Mucosa of rectum (tissue), 2 donors: ENCODE measurements around the gene REEP1.
A peak's percentile ranks its signal among the peaks of the same experiment; 100 is the strongest.

ENCODE experiments used
- H3K27ac ChIP-seq, 2 donors: one replicate each; pipeline ENCODE4 v1.7.0; 2013; ENCODE audit warnings: inconsistent platforms in 2 of 2, low read depth in 2 of 2, low read length in 2 of 2
- H3K27me3 ChIP-seq, 2 donors: one replicate each; pipeline ENCODE4 v1.7.0; 2013; ENCODE audit warnings: low read length in 2 of 2; ENCODE audit not compliant: control insufficient read depth in 2 of 2, insufficient read depth in 2 of 2
- H3K36me3 ChIP-seq, 2 donors: one replicate each; pipeline ENCODE4 v1.7.0; 2013; ENCODE audit warnings: low read length in 2 of 2; ENCODE audit not compliant: control insufficient read depth in 2 of 2, insufficient read depth in 2 of 2
- H3K4me1 ChIP-seq, 2 donors: one replicate each; pipeline ENCODE4 v1.7.0; 2013; ENCODE audit warnings: low read length in 2 of 2, mild to moderate bottlenecking in 1 of 2; ENCODE audit not compliant: control insufficient read depth in 2 of 2, insufficient read depth in 2 of 2
- H3K4me3 ChIP-seq, 2 donors: one replicate each; pipeline ENCODE4 v1.7.0; 2013; ENCODE audit warnings: low read length in 2 of 2
- H3K9ac ChIP-seq, 2 donors: one replicate each; pipeline ENCODE4 v1.7.0; 2013; ENCODE audit warnings: low read length in 2 of 2, low read depth in 1 of 2, mild to moderate bottlenecking in 1 of 2
- H3K9me3 ChIP-seq, 2 donors: one replicate each; pipeline ENCODE4 v1.7.0; 2013; ENCODE audit warnings: low read length in 2 of 2; ENCODE audit not compliant: control insufficient read depth in 2 of 2
- donor health status: healthy.
- donor health status: Normal muscosa, but diverticular disease.

Gene REEP1

DNA sequence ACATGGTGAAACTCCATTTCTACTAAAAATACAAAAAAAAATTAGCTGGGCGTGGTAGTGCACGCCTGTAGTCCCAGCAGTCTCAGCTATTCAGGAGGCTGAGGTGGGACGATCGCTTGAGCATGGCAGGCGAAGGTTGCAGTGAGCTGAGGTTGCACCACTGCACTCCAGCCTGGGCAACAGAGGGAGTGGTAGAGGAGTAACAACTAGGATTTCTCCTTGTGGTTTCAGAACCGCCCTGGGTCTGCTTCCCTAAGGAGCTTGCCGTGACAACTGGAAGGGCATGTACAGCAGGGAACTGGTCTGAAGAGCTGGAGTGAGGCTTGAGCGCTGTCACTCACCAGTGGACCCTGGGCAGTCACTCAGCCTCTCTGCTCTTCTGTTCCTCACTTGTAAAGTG, 29.1 kb downstream of the REEP1 start:
- Histone ChIP-seq H3K27ac (no peak overlapping the region), H3K4me1 (peaks cover 0 to 2% of the 10 kb centered on the region in 2 donors), H3K36me3 (no peaks in the 10 kb centered on the region), H3K9me3 (no peaks in the 10 kb centered on the region), H3K9ac (no peak overlapping the region), H3K4me3 (no peak overlapping the region), H3K27me3 (no peaks in the 10 kb centered on the region)

DNA sequence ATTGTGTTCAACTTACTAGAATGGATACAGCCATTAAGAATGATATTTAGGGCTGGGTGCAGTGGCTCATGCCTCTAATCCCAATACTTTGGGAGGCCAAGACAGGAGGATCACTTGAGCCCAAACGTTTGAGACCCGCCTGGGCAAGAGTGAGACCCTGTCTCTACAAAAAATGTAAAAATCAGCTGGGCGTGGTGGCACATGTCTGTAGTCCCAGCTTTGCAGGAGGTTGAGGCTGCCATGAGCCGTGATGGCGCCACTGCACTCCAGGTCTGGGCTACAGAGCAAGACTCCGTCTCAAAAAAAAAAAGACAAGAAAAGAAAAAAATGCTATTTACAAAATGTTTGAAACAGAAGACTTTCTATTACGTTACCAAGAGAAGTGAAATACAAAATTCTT, 30.0 kb downstream of the REEP1 start:
- Histone ChIP-seq H3K4me3 (no peak overlapping the region), H3K36me3 (no peaks in the 10 kb centered on the region), H3K4me1 (peaks cover 0 to 2% of the 10 kb centered on the region in 2 donors), H3K27me3 (no peaks in the 10 kb centered on the region), H3K9me3 (no peaks in the 10 kb centered on the region), H3K27ac (no peak overlapping the region), H3K9ac (no peak overlapping the region)

DNA sequence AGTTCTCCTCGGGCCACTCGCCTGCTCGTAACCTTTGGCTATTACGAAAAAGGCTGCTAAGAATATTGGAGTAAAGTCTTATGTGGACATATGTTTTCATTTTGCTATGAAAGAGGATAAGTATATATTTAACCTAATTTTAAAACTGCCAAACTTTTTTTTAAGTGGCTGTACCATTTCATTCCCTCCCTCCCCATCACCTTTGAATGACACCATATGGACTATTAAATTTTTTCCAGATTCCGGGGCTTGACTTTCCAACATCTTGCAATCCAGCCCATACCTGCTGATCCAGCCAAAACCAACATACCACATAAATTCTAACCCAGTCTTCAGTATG, 31.5 kb downstream of the REEP1 start:
- Histone ChIP-seq H3K36me3 (no peaks in the 10 kb centered on the region), H3K27ac (no peak overlapping the region)

DNA sequence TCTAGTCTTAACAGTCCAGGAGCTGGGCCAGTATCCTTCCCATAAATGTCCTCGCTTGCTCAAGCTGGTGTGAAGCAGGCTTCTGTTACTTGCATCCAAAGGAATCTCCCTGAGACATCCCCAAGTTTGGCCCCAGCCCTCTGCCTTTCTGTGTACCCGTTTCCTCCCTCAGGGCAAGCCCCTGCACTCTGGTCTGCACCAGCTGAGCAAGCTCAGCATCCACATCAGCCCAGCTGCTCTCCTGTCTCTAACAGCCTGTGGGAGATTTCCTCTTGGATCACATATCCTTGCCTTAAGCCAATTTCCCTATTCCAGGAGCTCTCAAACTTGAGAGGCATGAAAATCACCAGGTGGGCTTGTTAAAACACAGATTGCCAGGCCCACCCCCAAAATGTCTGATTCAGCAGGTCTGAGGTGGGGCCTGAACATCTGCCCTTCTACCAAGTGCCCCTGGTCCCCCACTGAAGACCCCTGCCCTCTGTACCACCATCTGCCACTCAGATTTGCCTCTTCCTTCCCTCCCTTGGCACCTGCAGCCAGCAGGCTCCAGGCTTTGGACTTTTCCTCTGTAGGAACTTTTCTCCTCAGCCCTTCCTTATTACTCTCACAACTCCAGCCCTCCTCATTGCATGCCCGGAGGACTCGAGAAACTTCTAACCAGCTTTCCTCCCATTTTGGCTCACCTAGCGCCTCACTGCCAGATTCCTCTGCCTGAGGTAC, 32.1 kb downstream of the REEP1 start:
- Histone ChIP-seq H3K36me3 (no peaks in the 10 kb centered on the region), H3K9ac (no peak overlapping the region), H3K4me3 (no peak overlapping the region), H3K4me1 (peaks cover 4 to 7% of the 10 kb centered on the region in 2 donors), H3K9me3 (no peaks in the 10 kb centered on the region), H3K27me3 (no peaks in the 10 kb centered on the region), H3K27ac (no peak overlapping the region)

More for the DNA sequence above, 31.5 kb downstream of the REEP1 start:
- Histone ChIP-seq H3K9ac (no peak overlapping the region), H3K27me3 (no peaks in the 10 kb centered on the region), H3K4me1 (peaks cover 4 to 7% of the 10 kb centered on the region in 2 donors), H3K9me3 (no peaks in the 10 kb centered on the region), H3K4me3 (no peak overlapping the region)

DNA sequence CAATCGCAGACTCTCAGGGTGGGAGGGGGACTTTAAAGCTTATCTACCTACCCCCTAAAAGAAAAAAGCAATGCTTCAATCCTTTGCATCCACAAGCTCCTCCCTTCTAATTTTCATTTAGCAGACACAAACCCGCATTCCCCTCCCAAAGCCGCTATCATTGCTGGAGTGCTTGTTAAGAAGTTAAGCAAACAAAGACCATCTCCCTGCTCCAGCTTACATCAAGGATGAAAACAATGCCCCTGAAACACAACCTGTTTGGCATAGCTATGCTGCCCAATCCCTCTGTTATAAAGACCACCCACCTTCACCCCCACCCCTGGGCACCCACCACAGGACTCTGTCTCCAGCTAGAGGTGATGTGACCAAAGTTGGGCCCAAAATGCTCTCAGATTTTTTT, 33.0 kb downstream of the REEP1 start:
- Histone ChIP-seq H3K27me3 (no peaks in the 10 kb centered on the region), H3K9ac (no peak overlapping the region), H3K4me1 (peaks cover 4 to 7% of the 10 kb centered on the region in 2 donors), H3K36me3 (no peaks in the 10 kb centered on the region), H3K9me3 (no peaks in the 10 kb centered on the region), H3K4me3 (no peak overlapping the region), H3K27ac (no peak overlapping the region)

DNA sequence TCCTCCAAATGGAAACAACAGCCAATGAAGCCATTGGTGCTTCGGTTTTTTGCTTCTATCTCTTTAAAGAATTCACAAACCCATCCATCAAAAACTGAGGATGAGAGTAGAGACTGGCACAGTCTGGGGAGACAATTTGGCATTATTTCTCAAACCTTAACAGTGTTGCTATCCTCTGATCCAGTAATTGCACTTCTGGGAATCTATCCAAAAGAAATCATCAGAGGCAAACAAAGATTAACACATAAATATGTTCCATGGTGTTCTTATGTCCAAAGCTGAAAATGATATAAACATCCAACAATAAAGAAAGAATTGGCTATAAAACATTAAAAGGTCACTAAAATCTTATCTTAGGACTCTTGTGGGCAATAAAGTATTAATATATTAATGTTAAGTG, 35.1 kb downstream of the REEP1 start:
- H3K27me3 ChIP-seq, result no peaks in the 10 kb centered on the region
- H3K27ac ChIP-seq, result peak overlapping the region in 1 of 2 donors; percentile 32
- H3K9me3 ChIP-seq, result no peaks in the 10 kb centered on the region
- no peaks in the 10 kb centered on the region for H3K36me3 ChIP-seq
- peaks cover 4 to 7% of the 10 kb centered on the region in 2 donors for H3K4me1 ChIP-seq
- no peak overlapping the region for H3K9ac ChIP-seq
- no peak overlapping the region for H3K4me3 ChIP-seq

DNA sequence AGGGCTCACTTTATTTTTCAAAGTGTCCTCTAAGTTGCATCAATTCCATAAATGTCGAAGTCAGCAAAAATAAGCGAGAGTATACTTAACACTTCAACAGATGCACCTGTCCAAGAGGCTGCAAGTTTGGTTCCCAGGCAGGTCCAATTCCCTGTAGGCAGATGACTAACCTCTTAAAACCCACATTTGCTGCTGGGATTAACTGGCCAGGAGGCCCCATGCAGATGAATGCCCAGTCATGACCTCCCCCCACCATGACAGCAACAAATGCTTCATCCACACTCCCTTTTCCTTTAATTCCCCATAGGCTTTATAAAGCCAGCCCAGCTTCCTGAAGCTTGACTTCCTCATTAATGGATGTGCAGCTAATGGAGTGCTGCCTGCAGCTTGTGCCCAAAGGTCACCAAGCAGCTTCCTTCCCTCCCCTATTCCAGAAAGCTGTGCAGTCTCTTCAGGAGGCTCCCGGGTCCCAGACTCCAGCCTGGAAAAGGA, 35.7 kb downstream of the REEP1 start:
- Histone ChIP-seq H3K9ac (no peak overlapping the region), H3K4me1 (peaks cover 4 to 7% of the 10 kb centered on the region in 2 donors), H3K4me3 (no peak overlapping the region), H3K27ac (peak overlapping the region in 1 of 2 donors; percentile 32), H3K36me3 (no peaks in the 10 kb centered on the region), H3K9me3 (no peaks in the 10 kb centered on the region), H3K27me3 (no peaks in the 10 kb centered on the region)

DNA sequence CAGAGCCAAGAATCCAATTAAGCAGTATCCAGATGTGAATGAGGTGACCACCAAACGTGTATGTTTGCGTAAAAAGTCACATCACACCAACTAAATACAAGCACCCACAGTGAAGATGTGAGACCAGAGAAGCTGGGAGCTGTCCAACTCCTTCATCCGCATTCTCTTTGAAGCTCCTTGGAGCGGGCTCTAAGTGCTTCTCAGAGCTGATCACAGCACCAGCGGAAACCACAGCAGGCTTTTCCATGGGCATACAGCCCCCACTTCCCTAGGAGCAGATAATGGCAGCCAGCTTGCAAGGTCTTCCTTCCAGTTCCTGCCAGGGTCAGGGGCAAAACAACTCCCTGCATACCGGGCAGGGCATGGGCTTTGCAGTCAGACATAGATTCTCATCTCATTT, 36.4 kb downstream of the REEP1 start:
- no peaks in the 10 kb centered on the region for H3K36me3 ChIP-seq
- no peaks in the 10 kb centered on the region for H3K9me3 ChIP-seq
- H3K4me3 ChIP-seq, result no peak overlapping the region
- no peak overlapping the region for H3K9ac ChIP-seq
- H3K4me1 ChIP-seq, result peaks cover 4 to 7% of the 10 kb centered on the region in 2 donors
- no peaks in the 10 kb centered on the region for H3K27me3 ChIP-seq
- H3K27ac ChIP-seq, result no peak overlapping the region

DNA sequence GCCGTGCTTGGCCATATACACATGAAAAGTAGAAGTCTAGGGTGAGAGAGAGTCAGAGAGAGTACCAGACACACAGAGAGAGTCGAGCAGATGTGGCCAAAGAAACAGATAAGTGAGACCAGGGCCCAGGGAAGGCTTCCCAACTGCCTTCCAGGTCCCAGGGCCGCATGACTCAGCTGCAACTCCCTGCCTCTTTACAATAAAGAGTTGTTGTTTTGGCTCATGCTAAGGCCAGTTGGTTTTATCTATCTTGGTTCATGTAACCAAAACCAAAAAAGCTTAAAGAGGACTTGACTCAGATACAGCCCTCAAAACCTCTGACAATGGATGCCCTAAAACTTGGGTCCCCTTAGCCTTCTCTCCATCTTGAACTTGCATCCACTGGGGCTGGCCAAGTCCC, 36.9 kb downstream of the REEP1 start:
- Histone ChIP-seq H3K9ac (no peak overlapping the region), H3K27ac (no peak overlapping the region), H3K9me3 (no peaks in the 10 kb centered on the region), H3K4me3 (no peak overlapping the region), H3K4me1 (peaks cover 4% of the 10 kb centered on the region in 2 donors), H3K27me3 (no peaks in the 10 kb centered on the region), H3K36me3 (no peaks in the 10 kb centered on the region)

DNA sequence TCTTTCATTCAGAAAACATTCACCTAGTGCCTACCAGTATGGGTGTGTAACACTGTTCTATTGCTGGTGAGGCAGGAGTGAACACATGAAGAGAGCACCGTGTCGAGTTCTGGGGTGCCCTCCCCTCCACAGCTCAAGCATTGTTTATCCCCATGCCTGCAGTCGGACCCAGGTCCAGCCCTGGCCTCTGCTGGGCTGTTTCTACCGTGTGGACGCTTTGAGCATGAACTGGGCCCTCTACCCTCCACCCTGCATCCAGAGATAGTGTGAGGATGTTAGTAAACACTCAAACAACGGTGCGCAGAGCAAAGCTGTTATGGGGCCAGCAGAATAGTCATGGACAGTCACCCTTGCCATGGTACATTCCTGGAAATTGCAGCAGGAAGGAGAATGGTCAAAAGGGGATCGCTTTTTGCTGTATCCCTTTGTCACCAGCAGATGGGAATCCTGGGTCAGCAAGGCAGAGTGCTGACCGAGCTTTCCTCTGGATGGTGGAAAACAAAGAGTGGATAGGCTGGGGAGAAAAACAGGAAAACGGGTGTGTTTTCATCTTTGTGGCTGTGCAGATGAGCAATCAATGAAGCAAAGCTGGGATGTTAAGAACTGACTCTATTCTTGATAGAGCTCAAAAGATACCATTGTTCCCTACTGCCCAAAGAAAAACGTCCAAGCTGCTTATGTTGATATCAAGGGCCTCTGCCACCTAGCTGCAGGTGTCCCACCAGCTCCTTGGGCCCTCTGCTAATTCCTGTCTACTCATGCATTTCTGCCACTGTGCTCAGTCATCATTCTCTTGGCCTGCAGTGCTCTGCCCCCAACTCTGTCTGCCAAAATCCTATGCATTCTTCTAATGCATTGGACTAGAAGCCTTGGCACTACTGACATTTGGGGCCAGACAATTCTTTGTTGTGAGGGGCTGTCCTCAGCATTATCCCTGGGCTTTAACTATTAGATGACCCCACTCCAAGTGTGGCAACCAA, 38.7 kb downstream of the REEP1 start:
- Histone ChIP-seq H3K4me3 (no peak overlapping the region), H3K4me1 (peaks cover 4 to 10% of the 10 kb centered on the region in 2 donors), H3K27ac (no peak overlapping the region), H3K9me3 (no peaks in the 10 kb centered on the region), H3K9ac (no peak overlapping the region), H3K27me3 (no peaks in the 10 kb centered on the region), H3K36me3 (no peaks in the 10 kb centered on the region)
